Nephron progenitor cell (in vitro differentiated cells): ENCODE measurements around the gene POC1B.

Experiments
- DNase-seq: peaks from one replicate; pipeline ENCODE4 v3.0.0; 2021
- H3K27ac Mint-ChIP-seq: 2 replicates; pipeline ENCODE4 v1.8.0; 2021; ENCODE audit warnings: mild to moderate bottlenecking, moderate library complexity, mixed read lengths
- H3K27me3 Mint-ChIP-seq: 2 replicates; pipeline ENCODE4 v1.8.0; 2021; ENCODE audit warnings: mild to moderate bottlenecking, low read depth, mixed read lengths; ENCODE audit not compliant: poor library complexity
- H3K36me3 Mint-ChIP-seq: 2 replicates; pipeline ENCODE4 v1.8.0; 2021; ENCODE audit warnings: low read depth, mixed read lengths
- H3K4me1 Mint-ChIP-seq: 2 replicates; pipeline ENCODE4 v1.8.0; 2021; ENCODE audit warnings: mixed read lengths
- H3K4me3 Mint-ChIP-seq: 2 replicates; pipeline ENCODE4 v1.8.0; 2021; ENCODE audit warnings: mild to moderate bottlenecking, moderate library complexity, mixed read lengths
- H3K9me3 Mint-ChIP-seq: 2 replicates; pipeline ENCODE4 v1.8.0; 2021; ENCODE audit warnings: mild to moderate bottlenecking, moderate library complexity, mixed read lengths
- CTCF ChIP-seq: fragments of 200-600 bp; sonication (generic); IDR thresholded peaks from 2 replicates; pipeline ENCODE4 v1.5.0; 2021; ENCODE audit warnings: antibody characterized with exemption

POC1B gene

GRCh38 chr12:89525824-89526770 is at the start of gene POC1B:
TSS of gene POC1B (minus strand) at chr12:89526047. CDS start at chr12:89525895, 152 bp downstream.
- Mint-ChIP-seq H3K9me3 (no peaks in the 10 kb centered on the region), H3K4me3 (peak within 1 kb of the TSS; percentile 92), H3K27me3 (peaks cover 10% of the 10 kb centered on the region), H3K27ac (peak within 1 kb of the TSS; percentile 99), H3K36me3 (peaks cover 23% of the 10 kb centered on the region), H3K4me1 (peaks cover 42% of the 10 kb centered on the region)
- TF ChIP-seq CTCF: no peak
- DNase-seq: peak; percentile 83

GRCh38 chr12:89575374-89575773 is 49.5 kb upstream of the POC1B start:
- peaks cover 26% of the 10 kb centered on the region for H3K4me1 Mint-ChIP-seq
- no peak overlapping the region for H3K4me3 Mint-ChIP-seq
- no peak for TF ChIP-seq CTCF
- no peak for DNase-seq
- H3K9me3 Mint-ChIP-seq: no peaks in the 10 kb centered on the region
- H3K27me3 Mint-ChIP-seq: peaks cover 3% of the 10 kb centered on the region
- no peaks in the 10 kb centered on the region for H3K36me3 Mint-ChIP-seq
- no peak overlapping the region for H3K27ac Mint-ChIP-seq

GRCh38 chr12:89574736-89575208 is 48.9 kb upstream of the POC1B start:
- DNase-seq: no peak
- Mint-ChIP-seq H3K27me3 (peaks cover 3% of the 10 kb centered on the region), H3K36me3 (no peaks in the 10 kb centered on the region), H3K27ac (peak overlapping the region; percentile 68), H3K9me3 (no peaks in the 10 kb centered on the region), H3K4me3 (no peak overlapping the region), H3K4me1 (peaks cover 26% of the 10 kb centered on the region)
- no peak for TF ChIP-seq CTCF

GRCh38 chr12:89573051-89573810 is 47.4 kb upstream of the POC1B start:
- TF ChIP-seq CTCF: no peak

GRCh38 chr12:89571491-89572195 is 45.8 kb upstream of the POC1B start:
- Mint-ChIP-seq H3K4me1 (peaks cover 25% of the 10 kb centered on the region), H3K27ac (no peak overlapping the region), H3K9me3 (no peaks in the 10 kb centered on the region), H3K36me3 (no peaks in the 10 kb centered on the region), H3K27me3 (peaks cover 3% of the 10 kb centered on the region), H3K4me3 (no peak overlapping the region)
- no peak for DNase-seq
- no peak for TF ChIP-seq CTCF

More at GRCh38 chr12:89573051-89573810, 47.4 kb upstream of the POC1B start:
- Mint-ChIP-seq H3K4me1 (peaks cover 26% of the 10 kb centered on the region), H3K27me3 (peaks cover 3% of the 10 kb centered on the region), H3K27ac (no peak overlapping the region), H3K9me3 (no peaks in the 10 kb centered on the region), H3K36me3 (no peaks in the 10 kb centered on the region), H3K4me3 (no peak overlapping the region)
- no peak for DNase-seq
